HepG2 (cell line): Measurements from ENCODE around the gene EPHA2. TPM values are rescaled to one million over a fixed set of nuclear protein-coding genes. Genes with fewer than 3 reads are reported as not detected.

Source experiments
- ASH2L ChIP-seq: fragments of 300-600, 200-600 bp; sonication (generic); IDR thresholded peaks from 2 replicates; pipeline ENCODE4 v1.7.0; 2017; ENCODE audit warnings: low read depth, mild to moderate bottlenecking, moderate library complexity, mixed read lengths, low read length; ENCODE audit not compliant: insufficient read length
- CREBL2 ChIP-seq: sonication (generic); formaldehyde crosslinking; IDR thresholded peaks from 2 replicates; pipeline ENCODE4 v1.8.1; 2023; ENCODE audit warnings: missing genetic modification reagents, mild to moderate bottlenecking, borderline replicate concordance
- FLYWCH1 ChIP-seq: sonication (generic); formaldehyde crosslinking; IDR thresholded peaks from 2 replicates; pipeline ENCODE4 v1.8.1; 2023; ENCODE audit warnings: mild to moderate bottlenecking, missing genetic modification reagents
- FOSL1 ChIP-seq: sonication (generic); formaldehyde crosslinking; IDR thresholded peaks from 2 replicates; pipeline ENCODE4 v1.9.0; 2021; ENCODE audit warnings: missing genetic modification reagents, borderline replicate concordance
- GPN1 ChIP-seq: sonication (generic); formaldehyde crosslinking; IDR thresholded peaks from 2 replicates; pipeline ENCODE4 v1.5.1; 2020; ENCODE audit warnings: missing genetic modification reagents, borderline replicate concordance
- HNF1A ChIP-seq, 2 experiments: sonication (generic) in 1 of 2; formaldehyde crosslinking in 1 of 2; IDR thresholded peaks; 2 replicates each; pipeline versions ENCODE4 v1.4.0 to v1.6.1; 2016 to 2020; ENCODE audit warnings: borderline replicate concordance in 1 of 2, low read depth in 1 of 2, mild to moderate bottlenecking in 1 of 2, missing genetic modification reagents in 1 of 2
- IRF2 ChIP-seq: IDR thresholded peaks from 2 replicates; pipeline ENCODE4 v1.6.1; 2018; ENCODE audit warnings: missing genetic modification reagents, missing compliant biosample characterization
- ISX ChIP-seq: sonication (generic); formaldehyde crosslinking; conservative IDR thresholded peaks from 2 replicates; pipeline ENCODE4 v1.5.0; 2020; ENCODE audit warnings: missing genetic modification reagents
- MTA1 ChIP-seq: sonication (generic); formaldehyde crosslinking; IDR thresholded peaks from 2 replicates; pipeline ENCODE4 v1.4.0; 2020; ENCODE audit warnings: missing genetic modification reagents, mild to moderate bottlenecking, borderline replicate concordance
- MYNN ChIP-seq: sonication (generic); formaldehyde crosslinking; IDR thresholded peaks from 2 replicates; pipeline ENCODE4 v1.4.0; 2020; ENCODE audit warnings: mild to moderate bottlenecking, low read depth, missing genetic modification reagents
- MZF1 ChIP-seq: sonication (generic); formaldehyde crosslinking; IDR thresholded peaks from 2 replicates; pipeline ENCODE4 v1.8.1; 2023; ENCODE audit warnings: mild to moderate bottlenecking, missing genetic modification reagents, borderline replicate concordance
- POGK ChIP-seq: sonication (generic); formaldehyde crosslinking; conservative IDR thresholded peaks from 2 replicates; pipeline ENCODE4 v1.8.0; 2022; ENCODE audit warnings: mild to moderate bottlenecking, moderate library complexity, missing genetic modification reagents
- SAFB2 ChIP-seq: sonication (generic); formaldehyde crosslinking; IDR thresholded peaks from 2 replicates; pipeline ENCODE4 v1.5.1; 2020; ENCODE audit warnings: missing genetic modification reagents, low read depth, mild to moderate bottlenecking, borderline replicate concordance
- SMAD3 ChIP-seq: sonication (generic); formaldehyde crosslinking; IDR thresholded peaks from 2 replicates; pipeline ENCODE4 v1.4.0; 2020; ENCODE audit warnings: missing genetic modification reagents
- SRY ChIP-seq: sonication (generic); formaldehyde crosslinking; IDR thresholded peaks from 2 replicates; pipeline ENCODE4 v1.8.0; 2022; ENCODE audit warnings: mild to moderate bottlenecking, missing genetic modification reagents
- TEAD3 ChIP-seq: optimal IDR thresholded peaks from 2 replicates; pipeline ENCODE3; 2016; ENCODE audit warnings: borderline replicate concordance
- TEF ChIP-seq: sonication (generic); formaldehyde crosslinking; IDR thresholded peaks from 2 replicates; pipeline ENCODE4 v1.5.0; 2020; ENCODE audit warnings: missing genetic modification reagents
- ZBTB25 ChIP-seq: IDR thresholded peaks from 2 replicates; pipeline ENCODE4 v1.6.1; 2018; ENCODE audit warnings: missing genetic modification reagents
- ZKSCAN5 ChIP-seq: sonication (generic); formaldehyde crosslinking; IDR thresholded peaks from 2 replicates; pipeline ENCODE4 v1.5.1; 2020; ENCODE audit warnings: mild to moderate bottlenecking, missing genetic modification reagents
- ZNF75D ChIP-seq: sonication (generic); formaldehyde crosslinking; IDR thresholded peaks from 2 replicates; pipeline ENCODE4 v1.8.1; 2023; ENCODE audit warnings: missing genetic modification reagents, mild to moderate bottlenecking, borderline replicate concordance
- ZNF879 ChIP-seq: sonication (generic); formaldehyde crosslinking; IDR thresholded peaks from 2 replicates; pipeline ENCODE4 v1.8.1; 2023; ENCODE audit warnings: missing genetic modification reagents
- polyA plus RNA-seq, 8 experiments: library from polyadenylated mRNA; depleted of rRNA in 3 of 8; stranded (reverse) in 7 of 8; unstranded in 1 of 8; fragments of >200 nt; fragmentation: Illumina TruSeq in 4 of 8; extraction: Trizol in 4 of 8; gene quantifications; 2 replicates each; pipeline versions ENCODE4 v1.2.1 to v1.2.3, GENCODE V29; 2011 to 2016; ENCODE audit warnings: low read depth in 4 of 8, missing spikeins in 1 of 8, mixed read lengths in 1 of 8; ENCODE audit not compliant: insufficient read depth in 1 of 8
- total RNA-seq, 5 experiments: library from RNA; depleted of rRNA; stranded (reverse); fragments of >200 nt; fragmentation: Illumina TruSeq; extraction: Trizol; gene quantifications; 2 replicates each; pipeline ENCODE4 v1.2.3, GENCODE V29; 2016; ENCODE audit warnings: low read depth in 1 of 5

EPHA2 gene
- total and polyA plus RNA-seq, 2 of the 13 experiments (the other 11 are each of a cell fraction or from before 2014, with no cell fraction given): 33.6 to 53.6 TPM

GRCh38 chr1:16181887-16182719 is 26.2 kb upstream of the EPHA2 start (continued):
- TF ChIP-seq SAFB2 (peak; percentile 30; the same call in 1 of the 2 replicates), ZKSCAN5 (CRISPR knock-in tag) (no peak), TEF (no peak), SRY (no peak), MYNN (CRISPR knock-in tag) (no peak), ZNF75D (CRISPR knock-in tag) (no peak), CREBL2 (no peak), FOSL1 (peak; percentile 92), GPN1 (CRISPR knock-in tag) (no peak), ZBTB25 (CRISPR knock-in tag) (peak; percentile 41; the same call in 1 of the 2 replicates), FLYWCH1 (CRISPR knock-in tag) (no peak), SMAD3 (CRISPR knock-in tag) (peak; percentile 73; the same call in 1 of the 2 replicates), HNF1A (IDR thresholded peaks at IDR 0.05; ENCODE audit: low read depth) (peak; percentile 34; the same call in 1 of the 2 replicates), HNF1A (CRISPR knock-in tag; IDR thresholded peaks at IDR 0.05; ENCODE audit: borderline replicate concordance) (peak; percentile 64; the same call in 1 of the 2 replicates), POGK (CRISPR knock-in tag) (no peak), ASH2L (no peak), ZNF879 (no peak), IRF2 (CRISPR knock-in tag) (peak; percentile 71), TEAD3 (peak; percentile 98), ISX (no peak), MZF1 (CRISPR knock-in tag) (no peak), MTA1 (peak; percentile 72; the same call in 1 of the 2 replicates)
